Caco-2 (cell line): Measurements from ENCODE around the gene TET1. TPM values are rescaled to one million over a fixed set of nuclear protein-coding genes. Genes with fewer than 3 reads are reported as not detected.

Experiments used
- BruUV-seq: library from RNA; stranded (reverse); fragments of 400-500 nt; replicated peaks from 2 replicates; lab custom pipeline; 2021; lab: Mats Ljungman, UMichigan
- CTCF ChIA-PET: fragments of 300-600 bp; sonication (Branson Sonifier 250); formaldehyde crosslinking; loops from one replicate; lab custom pipeline; 2022; ENCODE audit warnings: antibody characterized with exemption; lab: Charles Lee
- POLR2A ChIA-PET: fragments of 300-600 bp; sonication (Branson Sonifier 250); formaldehyde crosslinking; loops from one replicate; lab custom pipeline; 2022; ENCODE audit warnings: antibody characterized with exemption; lab: Charles Lee
- DNase-seq, 2 experiments: peaks; one replicate each; pipeline versions ENCODE4 v3.0.0 to v3.0.0-alpha.2; 2020 to 2022
- H3K27me3 ChIP-seq: replicated peaks from 2 replicates; pipeline ENCODE4 v1.6.0; 2011; ENCODE audit warnings: low read length; ENCODE audit not compliant: control insufficient read depth, insufficient read depth
- H3K36me3 ChIP-seq: 2 replicates; pipeline ENCODE4 v1.5.1; 2011; ENCODE audit warnings: low read length; ENCODE audit not compliant: control insufficient read depth, insufficient read depth
- H3K4me1 ChIP-seq: fragments of 250-450 bp; sonication (Bioruptor Pico); 2 replicates; pipeline ENCODE4 v1.5.1; 2020; ENCODE audit warnings: mild to moderate bottlenecking
- H3K4me3 ChIP-seq: 2 replicates; pipeline ENCODE4 v1.5.1; 2011; ENCODE audit warnings: low read depth, mild to moderate bottlenecking, control low read depth, low read length
- H3K9me3 ChIP-seq: fragments of 250-450 bp; sonication (Bioruptor Pico); 2 replicates; pipeline ENCODE4 v1.5.1; 2020; ENCODE audit warnings: mild to moderate bottlenecking, moderate library complexity
- H3K27ac Mint-ChIP-seq: one replicate; pipeline ENCODE4 v1.8.0; 2022; ENCODE audit warnings: mixed read lengths; ENCODE audit not compliant: unreplicated experiment
- H3K27me3 Mint-ChIP-seq: one replicate; pipeline ENCODE4 v1.8.0; 2022; ENCODE audit warnings: mixed read lengths; ENCODE audit not compliant: insufficient read depth, unreplicated experiment
- H3K36me3 Mint-ChIP-seq: one replicate; pipeline ENCODE4 v1.8.0; 2022; ENCODE audit warnings: mild to moderate bottlenecking, mixed read lengths; ENCODE audit not compliant: insufficient read depth, unreplicated experiment
- H3K4me1 Mint-ChIP-seq: one replicate; pipeline ENCODE4 v1.8.0; 2022; ENCODE audit warnings: low read depth, mixed read lengths; ENCODE audit not compliant: unreplicated experiment
- H3K4me3 Mint-ChIP-seq: one replicate; pipeline ENCODE4 v1.8.0; 2022; ENCODE audit warnings: mild to moderate bottlenecking, moderate library complexity, mixed read lengths; ENCODE audit not compliant: unreplicated experiment
- H3K9me3 Mint-ChIP-seq: one replicate; pipeline ENCODE4 v1.8.0; 2022; ENCODE audit warnings: mixed read lengths; ENCODE audit not compliant: unreplicated experiment
- CTCF ChIP-seq, 2 experiments: fragments of 200-600 bp in 1 of 2; IDR thresholded peaks; 1 replicate in 1 of 2; 2 replicates in 1 of 2; pipeline versions ENCODE4 v1.5.1 to v1.8.0; 2011 to 2022; ENCODE audit warnings: antibody characterized with exemption in 1 of 2, control low read depth in 1 of 2, inconsistent platforms in 1 of 2, low read depth in 1 of 2, low read length in 1 of 2, mild to moderate bottlenecking in 1 of 2, moderate library complexity in 1 of 2; ENCODE audit not compliant: insufficient read depth in 1 of 2, severe bottlenecking in 1 of 2, unreplicated experiment in 1 of 2
- intact Hi-C: fragments of 100-400 bp; cut with micrococcal nuclease; formaldehyde crosslinking; loops from one replicate; pipeline ENCODE4 v1.10.0; 2022; ENCODE audit not compliant: unreplicated experiment
- total RNA-seq: library from RNA; stranded (reverse); gene quantifications from 2 replicates; pipeline ENCODE4 v1.2.3, GENCODE V29; 2022

Gene TET1
- total RNA-seq, 1 experiment from 2014 or later = 18.6 TPM

- intact Hi-C loops = no loop called here
- H3K9me3 Mint-ChIP-seq = no peaks in the 10 kb centered on the region
- H3K9me3 ChIP-seq = no peaks in the 10 kb centered on the region
- H3K36me3 Mint-ChIP-seq = no peaks in the 10 kb centered on the region
- no peak for DNase-seq
- H3K27ac Mint-ChIP-seq = no peak overlapping the region
- no peak overlapping the region for H3K4me3 Mint-ChIP-seq
- BruUV-seq = no TSS peak
- TF ChIP-seq CTCF (IDR thresholded peaks at IDR 0.05; ENCODE audit: insufficient read depth in 1 of 2, low read depth in 1 of 2, low read length in 1 of 2, severe bottlenecking in 1 of 2, unreplicated experiment in 1 of 2) = no peak
- H3K27me3 ChIP-seq = no peaks in the 10 kb centered on the region
- no peaks in the 10 kb centered on the region for H3K27me3 Mint-ChIP-seq
- H3K4me1 ChIP-seq = peaks cover 5% of the 10 kb centered on the region; the same call in 1 of the 2 replicates
- H3K4me3 ChIP-seq = no peak overlapping the region
- no peaks in the 10 kb centered on the region; the same call in 1 of the 2 replicates for H3K36me3 ChIP-seq
- CTCF ChIA-PET = no interaction called here
- POLR2A ChIA-PET = interaction anchor here (0.6 kb wide), 1 partner anchor 242 kb away, joined by 5 read pairs; no protein-coding TSS in a partner anchor
- H3K4me1 Mint-ChIP-seq = peaks cover 21% of the 10 kb centered on the region
Observed at GRCh38 chr10:68566351-68566750, 6.2 kb downstream of the TET1 start.

DNA sequence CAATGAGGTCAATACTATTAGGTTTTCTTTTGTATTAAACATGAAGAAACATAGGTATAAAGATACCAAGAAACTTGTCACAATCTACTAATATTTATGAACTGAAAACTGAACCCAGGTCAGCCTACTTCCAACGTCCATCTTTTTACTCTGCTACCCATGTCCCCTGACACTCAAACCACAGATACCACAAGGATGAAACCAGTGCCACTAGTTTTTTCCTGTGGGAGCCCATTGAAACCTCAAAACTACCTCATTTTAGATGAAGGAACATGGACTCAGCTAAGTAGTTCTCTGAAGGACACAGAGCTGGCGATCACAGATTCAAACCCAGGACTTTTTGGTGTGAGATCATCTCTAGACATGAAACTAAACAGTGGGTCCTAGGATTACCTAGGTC lies 6.8 kb downstream of the TET1 start:
- TF ChIP-seq CTCF (IDR thresholded peaks at IDR 0.05; ENCODE audit: insufficient read depth in 1 of 2, low read depth in 1 of 2, low read length in 1 of 2, severe bottlenecking in 1 of 2, unreplicated experiment in 1 of 2) = no peak
- no peaks in the 10 kb centered on the region; the same call in none of the 2 replicates for H3K36me3 ChIP-seq
- H3K27me3 ChIP-seq = no peaks in the 10 kb centered on the region
- peaks cover 3% of the 10 kb centered on the region; the same call in 1 of the 2 replicates for H3K4me1 ChIP-seq
- POLR2A ChIA-PET = interaction anchor here (0.6 kb wide), 2 partner anchors 235 to 242 kb away, joined by 5 to 7 read pairs; partner anchors contain the start of gene HNRNPH3
- intact Hi-C loops = no loop called here
- CTCF ChIA-PET = no interaction called here
- no TSS peak for BruUV-seq
- Mint-ChIP-seq H3K9me3 (no peaks in the 10 kb centered on the region), H3K4me1 (peaks cover 18% of the 10 kb centered on the region), H3K27me3 (no peaks in the 10 kb centered on the region), H3K27ac (no peak overlapping the region), H3K36me3 (peaks cover under 1% of the 10 kb centered on the region), H3K4me3 (no peak overlapping the region)
- H3K9me3 ChIP-seq = no peaks in the 10 kb centered on the region
- no peak for DNase-seq
- no peak overlapping the region for H3K4me3 ChIP-seq

DNA sequence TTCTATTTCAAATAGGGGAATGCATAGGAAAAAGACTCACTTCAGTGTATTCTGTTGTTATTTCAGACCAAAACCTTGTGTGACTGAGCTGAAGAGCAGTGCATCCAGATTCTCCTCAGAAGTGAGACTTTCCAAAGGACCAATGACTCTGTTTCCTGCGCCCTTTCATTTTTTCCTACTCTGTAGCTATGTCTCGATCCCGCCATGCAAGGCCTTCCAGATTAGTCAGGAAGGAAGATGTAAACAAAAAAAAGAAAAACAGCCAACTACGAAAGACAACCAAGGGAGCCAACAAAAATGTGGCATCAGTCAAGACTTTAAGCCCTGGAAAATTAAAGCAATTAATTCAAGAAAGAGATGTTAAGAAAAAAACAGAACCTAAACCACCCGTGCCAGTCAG lies 12.0 kb downstream of the TET1 start:
- BruUV-seq = no TSS peak

More for the DNA sequence above, 12.0 kb downstream of the TET1 start:
- POLR2A ChIA-PET = no interaction called here
- Histone ChIP-seq H3K4me3 (no peak overlapping the region), H3K27me3 (no peaks in the 10 kb centered on the region), H3K9me3 (no peaks in the 10 kb centered on the region), H3K4me1 (no peaks in the 10 kb centered on the region), H3K36me3 (peaks cover 2% of the 10 kb centered on the region; the same call in 1 of the 2 replicates)
- TF ChIP-seq CTCF (IDR thresholded peaks at IDR 0.05; ENCODE audit: insufficient read depth in 1 of 2, low read depth in 1 of 2, low read length in 1 of 2, severe bottlenecking in 1 of 2, unreplicated experiment in 1 of 2) = no peak
- Mint-ChIP-seq H3K27ac (no peak overlapping the region), H3K27me3 (no peaks in the 10 kb centered on the region), H3K9me3 (no peaks in the 10 kb centered on the region), H3K4me3 (no peak overlapping the region), H3K36me3 (peaks cover 27% of the 10 kb centered on the region), H3K4me1 (peaks cover 4% of the 10 kb centered on the region)
- CTCF ChIA-PET = no interaction called here
- intact Hi-C loops = no loop called here
- no peak for DNase-seq
